ENCODE results near the gene MAPK12.

GRCh38 chr22:50276143-50276542 is 14.7 kb upstream of the MAPK12 start:
- TF ChIP-seq POLR2A (IDR thresholded peaks at IDR 0.05): no peak
- peak in 3 of 4 experiments; percentile 24 to 87 (median 29) for TF ChIP-seq CTCF (IDR thresholded peaks at IDR 0.05)
- TF ChIP-seq POLR2AphosphoS5 (IDR thresholded peaks at IDR 0.05): no peak
